Muscle of leg (tissue), 11 donors: ENCODE measurements around the gene SEC16A. TPM values are rescaled to one million over a fixed set of nuclear protein-coding genes. Genes with fewer than 3 reads are reported as not detected.

Source experiments
- DNase-seq: peaks from one replicate; pipeline ENCODE4 v3.0.0; 2013
- H3K27ac ChIP-seq: one replicate; pipeline ENCODE4 v1.5.1; 2013; ENCODE audit warnings: mild to moderate bottlenecking, low read length, control low read depth
- H3K27me3 ChIP-seq: one replicate; pipeline ENCODE4 v1.6.1; 2013; ENCODE audit warnings: low read length; ENCODE audit not compliant: control insufficient read depth, insufficient read depth
- H3K36me3 ChIP-seq: one replicate; pipeline ENCODE4 v1.6.1; 2013; ENCODE audit warnings: low read length; ENCODE audit not compliant: control insufficient read depth, insufficient read depth
- H3K4me1 ChIP-seq: one replicate; pipeline ENCODE4 v1.6.1; 2013; ENCODE audit warnings: low read length; ENCODE audit not compliant: control insufficient read depth, insufficient read depth
- H3K4me3 ChIP-seq: one replicate; pipeline ENCODE4 v1.5.1; 2013; ENCODE audit warnings: low read length, control low read depth
- H3K9me3 ChIP-seq: replicated peaks from 2 replicates; pipeline ENCODE4 v1.6.1; 2013; ENCODE audit warnings: low read depth, low read length; ENCODE audit not compliant: control insufficient read depth
- WGBS: methylation state at CpG from one replicate; pipeline ENCODE4 v1.1.5; 2013; ENCODE audit warnings: missing lambda C conversion rate; ENCODE audit not compliant: insufficient coverage; 5-methylcytosine and 5-hydroxymethylcytosine counted together
- polyA plus RNA-seq, 8 donors: library from polyadenylated mRNA; unstranded; fragments of 120-200 nt; gene quantifications; one replicate each; pipeline versions ENCODE4 v1.2.1 to v1.2.3, GENCODE V29; 2013; ENCODE audit warnings: inconsistent platforms in 1 of 8, low replicate concordance in 1 of 8; ENCODE audit not compliant: insufficient read length in 8 of 8, insufficient read depth in 1 of 8
- total RNA-seq: library from RNA; stranded (reverse); fragments of 120-200 nt; gene quantifications from one replicate; pipeline ENCODE4 v1.2.4, GENCODE V29; 2013

Gene SEC16A
- total and polyA plus RNA-seq, 9 donors = 17.9 to 52.7 (median 37.0) TPM

DNA sequence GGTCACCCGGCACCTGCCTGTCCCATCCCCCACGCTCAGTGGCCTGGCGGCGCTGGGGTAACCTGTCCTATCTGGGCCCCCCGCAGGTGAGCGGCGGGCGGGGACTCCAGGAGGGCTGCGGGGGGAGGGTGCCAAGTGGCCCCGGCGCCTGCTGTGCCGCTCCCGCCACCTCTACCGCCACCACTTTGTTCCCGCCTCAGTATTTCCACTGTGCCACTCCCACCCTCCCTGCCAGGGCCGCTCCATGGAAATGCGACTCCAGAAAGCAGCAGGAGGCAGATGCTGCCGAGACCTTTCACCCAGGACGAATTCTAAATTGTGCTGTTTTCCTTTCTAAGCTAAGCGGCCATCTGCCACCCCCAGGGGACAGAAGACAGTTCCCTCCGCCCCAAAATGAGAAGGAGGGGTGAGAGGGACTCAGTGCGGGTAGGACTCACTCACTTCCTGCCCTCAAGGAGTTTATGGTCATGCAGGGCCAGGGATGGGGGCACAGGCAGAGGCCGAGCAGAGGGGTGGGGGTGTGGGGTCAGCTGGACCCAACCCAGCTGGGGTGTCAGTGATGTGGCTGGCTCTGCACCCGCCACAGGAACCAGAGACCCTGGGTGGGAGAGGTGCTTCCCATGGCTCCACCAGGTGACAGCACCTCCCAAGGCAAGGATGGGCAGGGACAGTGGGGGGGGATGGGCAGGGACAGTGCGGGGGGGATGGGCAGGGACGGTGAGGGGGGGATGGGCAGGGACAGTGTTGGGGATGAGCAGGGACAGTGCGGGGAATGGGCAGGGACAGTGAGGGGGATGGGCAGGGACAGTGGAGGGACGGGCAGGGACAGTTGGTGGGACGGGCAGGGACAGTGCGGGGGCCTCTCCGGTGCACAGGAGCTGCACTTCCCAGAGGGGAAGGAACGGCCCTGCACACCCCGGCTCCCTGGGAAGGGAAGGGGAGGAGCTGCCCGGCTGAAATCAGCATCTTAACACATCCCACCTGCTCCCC, 45.2 kb upstream of the SEC16A start:
- H3K9me3 ChIP-seq = no peaks in the 10 kb centered on the region
- peaks cover 98% of the 10 kb centered on the region for H3K4me1 ChIP-seq
- WGBS = 58% methylated on average over 17 of the region's 34 CpGs
- no peaks in the 10 kb centered on the region for H3K27me3 ChIP-seq
- peak; percentile 81 for DNase-seq
- H3K4me3 ChIP-seq = no peak overlapping the region
- H3K27ac ChIP-seq = peak overlapping the region; percentile 96
- H3K36me3 ChIP-seq = peaks cover 13% of the 10 kb centered on the region

DNA sequence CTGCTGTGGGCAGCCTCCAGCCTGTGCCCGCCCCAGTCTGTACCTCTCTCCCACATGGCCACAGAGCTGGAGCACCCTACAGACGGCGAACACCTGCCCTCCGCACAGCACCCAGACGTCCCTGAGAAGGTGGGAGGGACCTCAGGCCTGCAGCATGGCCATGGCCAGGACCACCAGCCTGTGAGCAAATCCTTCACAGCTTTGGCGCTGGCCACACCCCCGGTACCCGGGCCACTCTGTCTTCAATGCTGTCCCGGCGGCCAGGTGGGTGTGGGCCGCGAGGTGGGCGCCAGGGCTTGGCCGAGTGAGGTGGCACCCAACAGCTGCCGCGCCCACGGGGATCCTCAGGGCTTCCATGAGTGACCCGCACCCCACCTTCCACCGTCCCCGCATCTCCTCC, 44.3 kb upstream of the SEC16A start:
- Histone ChIP-seq H3K27me3 (no peaks in the 10 kb centered on the region), H3K4me1 (peaks cover 98% of the 10 kb centered on the region), H3K4me3 (no peak overlapping the region), H3K27ac (peak overlapping the region; percentile 96), H3K36me3 (peaks cover 17% of the 10 kb centered on the region), H3K9me3 (no peaks in the 10 kb centered on the region)
- DNase-seq = no peak
- WGBS = 72% methylated on average over 13 of the region's 20 CpGs

DNA sequence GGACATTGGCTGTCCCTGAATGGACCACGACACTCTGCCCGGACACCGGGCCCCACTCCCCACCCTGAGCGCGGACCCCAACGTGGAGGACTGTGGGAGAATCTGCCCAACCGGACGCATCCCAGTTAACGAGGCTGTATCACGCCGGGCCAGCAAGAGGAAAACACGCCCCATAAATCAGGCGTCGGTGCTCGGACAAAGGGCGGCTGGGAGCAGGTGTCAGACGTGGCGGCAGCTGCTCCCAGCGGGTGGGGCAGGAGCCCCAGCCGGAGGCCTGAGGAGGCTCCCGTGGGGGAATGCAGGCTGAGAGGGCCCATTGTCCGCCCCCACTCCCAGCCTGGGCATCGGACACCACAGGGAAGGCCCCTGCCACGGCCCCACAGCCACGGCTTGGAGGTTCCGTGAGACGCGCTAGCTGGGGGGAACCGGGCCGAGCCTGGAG, 43.8 kb upstream of the SEC16A start:
- H3K36me3 ChIP-seq = peaks cover 19% of the 10 kb centered on the region
- H3K4me1 ChIP-seq = peaks cover 94% of the 10 kb centered on the region
- H3K27ac ChIP-seq = peak overlapping the region; percentile 96
- peak; percentile 79 for DNase-seq
- no peak overlapping the region for H3K4me3 ChIP-seq
- H3K27me3 ChIP-seq = no peaks in the 10 kb centered on the region
- WGBS = 50% methylated on average over 22 of the region's 30 CpGs
- H3K9me3 ChIP-seq = no peaks in the 10 kb centered on the region

DNA sequence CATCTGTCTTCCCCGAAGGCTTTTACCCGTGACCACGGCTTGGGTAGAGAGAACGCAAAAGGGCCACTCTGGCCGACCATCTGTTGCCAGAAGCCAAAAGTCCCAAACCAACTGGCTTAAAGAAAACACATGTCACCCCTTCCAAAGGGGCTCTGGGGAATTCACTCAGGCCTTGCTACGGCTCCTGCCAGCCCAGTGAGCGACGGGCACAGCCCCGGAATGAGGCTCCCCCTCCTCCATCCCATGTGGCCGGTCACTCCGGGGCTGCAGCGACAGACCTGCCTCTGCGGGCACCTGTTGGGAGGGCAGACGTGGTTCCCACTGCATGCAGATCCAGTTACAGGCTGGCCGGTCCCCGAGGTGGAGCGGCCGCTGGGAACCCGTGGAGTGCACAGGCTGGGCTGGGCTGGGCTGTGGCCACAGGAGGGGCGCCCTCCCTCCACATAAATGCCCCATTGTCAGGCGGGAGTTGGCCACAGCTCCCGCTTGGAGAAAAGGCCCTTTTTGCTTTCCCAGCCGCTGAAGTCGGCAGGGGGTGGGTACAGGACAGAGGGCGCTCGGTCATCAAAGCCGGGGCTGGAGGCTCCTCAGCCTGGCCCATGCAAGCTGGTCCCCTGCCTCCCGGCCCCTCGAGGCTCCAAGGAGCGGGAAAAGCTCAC, 43.1 kb upstream of the SEC16A start:
- Histone ChIP-seq H3K4me1 (peaks cover 93% of the 10 kb centered on the region), H3K27ac (peak overlapping the region; percentile 96), H3K27me3 (no peaks in the 10 kb centered on the region), H3K36me3 (peaks cover 26% of the 10 kb centered on the region), H3K4me3 (no peak overlapping the region), H3K9me3 (no peaks in the 10 kb centered on the region)
- peak; percentile 83 for DNase-seq
- WGBS = 58% methylated on average over 21 of the region's 30 CpGs

DNA sequence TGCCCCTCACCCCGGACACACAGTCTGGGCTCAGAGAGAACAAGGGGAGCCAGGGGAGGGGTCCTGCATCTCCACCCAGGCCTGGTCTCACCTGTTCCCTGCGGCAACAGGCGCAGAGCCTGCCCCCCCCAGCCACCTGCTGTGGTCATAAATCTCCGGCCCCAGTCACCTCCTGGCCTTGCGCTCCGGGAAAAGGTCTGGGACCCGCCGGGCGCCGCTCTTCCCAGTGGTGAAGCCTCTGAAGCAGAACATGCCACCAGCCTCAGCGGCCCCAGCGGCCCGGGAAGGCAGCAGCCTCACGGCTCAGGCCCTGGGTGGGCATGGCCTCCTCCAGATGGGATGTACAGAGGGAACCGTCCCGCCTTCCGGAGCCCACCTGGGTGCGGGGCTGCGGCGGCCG, 42.4 kb upstream of the SEC16A start:
- Histone ChIP-seq H3K4me1 (peaks cover 86% of the 10 kb centered on the region), H3K36me3 (peaks cover 32% of the 10 kb centered on the region), H3K27ac (peak overlapping the region; percentile 96), H3K27me3 (no peaks in the 10 kb centered on the region), H3K9me3 (no peaks in the 10 kb centered on the region), H3K4me3 (no peak overlapping the region)
- peak; percentile 68 for DNase-seq
- WGBS = 68% methylated on average over 11 of the region's 21 CpGs

DNA sequence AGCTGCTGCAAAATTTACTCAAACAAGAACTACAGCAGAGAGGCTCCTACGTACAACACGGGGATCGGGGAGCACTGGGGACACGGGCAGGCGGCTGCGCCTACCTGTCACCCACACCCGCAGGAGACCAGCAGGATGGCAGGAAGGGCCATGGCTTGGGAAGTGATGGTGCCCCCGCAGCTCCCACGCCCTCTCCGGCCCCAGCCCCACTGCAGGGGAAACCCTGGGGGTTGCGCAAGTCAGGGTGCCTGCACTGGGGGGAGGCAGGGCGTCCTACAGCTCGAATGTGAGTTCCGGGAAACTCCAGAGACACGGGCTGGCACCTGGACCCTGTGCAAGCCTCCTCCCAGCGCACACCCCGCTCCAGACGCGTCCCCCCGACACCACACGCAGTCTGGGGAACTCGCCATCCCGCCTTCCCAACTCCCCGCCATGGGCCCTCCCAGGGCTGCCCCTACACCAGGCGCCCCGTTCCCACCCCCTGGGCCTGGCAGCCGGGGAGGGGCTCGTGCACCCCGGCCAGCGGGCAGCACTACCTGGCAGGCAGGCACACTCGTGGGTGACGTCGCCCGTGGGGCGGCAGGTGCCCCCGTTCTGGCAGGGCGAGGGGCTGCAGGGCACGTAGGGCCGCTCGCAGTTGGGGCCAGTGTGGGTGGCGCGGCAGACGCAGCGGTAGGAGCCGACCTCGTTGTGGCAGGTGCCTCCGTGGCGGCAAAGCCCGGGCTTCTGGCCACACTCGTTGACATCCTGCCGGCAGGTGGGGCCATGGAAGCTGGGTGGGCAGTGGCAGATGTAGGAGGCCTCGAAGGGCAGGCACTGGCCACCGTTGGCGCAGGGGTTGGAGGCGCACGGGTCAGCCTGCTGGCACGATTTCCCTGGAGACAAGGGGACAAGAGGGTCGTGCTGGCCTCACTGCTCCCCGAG, 39.7 kb upstream of the SEC16A start:
- H3K27me3 ChIP-seq = no peaks in the 10 kb centered on the region
- 86% methylated on average over 58 of the region's 59 CpGs for WGBS
- H3K27ac ChIP-seq = no peak overlapping the region
- DNase-seq = no peak
- H3K36me3 ChIP-seq = peaks cover 56% of the 10 kb centered on the region
- no peak overlapping the region for H3K4me3 ChIP-seq
- H3K4me1 ChIP-seq = peaks cover 60% of the 10 kb centered on the region
- H3K9me3 ChIP-seq = no peaks in the 10 kb centered on the region

DNA sequence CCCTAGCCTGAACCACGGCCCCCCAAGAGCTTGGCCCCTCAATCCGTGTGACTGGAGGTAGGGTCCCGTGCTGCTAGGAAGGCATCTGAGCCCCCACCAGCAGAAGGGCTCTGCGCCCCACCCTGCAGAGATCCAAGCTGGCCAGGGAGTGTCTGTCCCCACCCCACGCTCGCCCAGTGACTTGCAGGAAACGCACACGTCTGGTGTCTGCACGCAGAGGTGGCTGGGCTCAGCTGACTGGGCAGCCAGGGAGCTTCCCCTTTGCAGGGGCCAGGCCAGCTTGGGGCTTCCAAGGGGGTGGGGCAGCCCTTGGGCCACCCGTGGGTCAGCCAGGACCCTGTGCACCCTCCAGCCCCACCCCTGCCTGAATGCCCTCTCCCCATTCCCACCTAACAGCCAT, 38.7 kb upstream of the SEC16A start:
- Histone ChIP-seq H3K9me3 (no peaks in the 10 kb centered on the region), H3K4me3 (no peak overlapping the region), H3K27me3 (no peaks in the 10 kb centered on the region), H3K27ac (no peak overlapping the region), H3K36me3 (peaks cover 67% of the 10 kb centered on the region), H3K4me1 (peaks cover 50% of the 10 kb centered on the region)
- WGBS = 78% methylated on average over 9 of the region's 10 CpGs
- DNase-seq = peak; percentile 54

DNA sequence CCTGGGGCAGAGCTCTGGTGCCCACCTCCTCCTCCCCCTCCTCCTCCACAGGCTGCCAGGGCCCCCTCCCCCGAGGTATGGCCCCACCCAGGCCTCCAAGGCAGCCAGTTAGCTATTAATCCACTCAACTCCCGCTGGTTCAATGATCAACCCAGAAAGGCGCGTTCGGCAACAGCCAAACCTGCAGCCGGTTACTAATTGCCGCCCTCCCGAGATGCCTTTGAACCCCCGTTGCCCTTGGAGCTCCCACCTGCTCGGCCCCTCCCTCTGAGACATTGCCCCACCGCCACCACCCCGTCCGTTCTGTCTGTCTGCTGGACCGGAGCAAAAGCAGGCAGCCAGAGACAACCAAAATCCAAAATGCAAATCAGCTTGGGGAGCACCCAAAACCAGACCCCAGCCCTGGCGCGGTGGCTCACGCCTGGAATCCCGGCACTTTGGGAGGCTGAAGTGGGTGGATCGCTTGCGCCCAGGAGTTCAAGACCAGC, 37.3 kb upstream of the SEC16A start:
- 83% methylated on average over 11 of the region's 20 CpGs for WGBS
- peaks cover 80% of the 10 kb centered on the region for H3K36me3 ChIP-seq
- H3K4me3 ChIP-seq = no peak overlapping the region
- H3K9me3 ChIP-seq = no peaks in the 10 kb centered on the region
- H3K27me3 ChIP-seq = no peaks in the 10 kb centered on the region
- no peak overlapping the region for H3K27ac ChIP-seq
- peaks cover 35% of the 10 kb centered on the region for H3K4me1 ChIP-seq
- DNase-seq = no peak

DNA sequence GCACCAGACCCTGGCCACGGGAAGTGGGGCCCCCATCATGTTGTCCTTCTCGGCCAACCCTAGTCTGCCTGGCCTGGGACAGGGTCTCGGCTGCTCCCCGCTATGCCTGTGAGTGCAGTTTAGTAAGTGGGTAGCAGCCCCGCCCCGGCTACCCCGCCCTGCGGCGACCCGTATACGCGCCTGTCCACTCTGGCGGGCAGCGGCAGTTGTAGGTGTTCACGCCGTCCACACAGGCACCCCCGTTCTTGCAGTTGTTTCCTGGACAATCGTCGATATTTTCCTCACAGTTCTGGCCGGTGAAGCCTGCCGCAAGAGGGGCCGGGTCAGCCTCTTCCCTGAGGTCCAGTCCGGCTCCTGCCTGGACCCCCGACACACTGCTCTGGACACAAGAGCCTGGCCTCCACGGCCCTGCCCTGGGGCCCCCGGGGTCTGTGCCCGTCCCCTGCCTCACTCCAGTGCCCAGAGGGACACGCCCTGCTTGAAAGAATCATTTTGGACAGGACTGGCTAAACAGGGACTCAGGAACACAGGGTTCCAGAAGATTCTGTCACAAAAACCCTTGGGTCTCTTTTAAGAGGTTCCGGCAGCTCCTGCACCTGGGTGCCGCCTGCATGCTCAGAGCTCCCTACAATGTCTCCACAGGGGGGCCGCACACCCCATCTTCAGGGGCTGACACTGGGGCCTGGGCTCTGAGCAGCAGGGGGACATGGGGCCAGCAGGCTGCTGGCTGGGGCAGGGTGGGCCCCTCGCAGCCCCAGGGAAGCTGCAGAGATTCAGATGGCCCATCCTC, 36.6 kb upstream of the SEC16A start:
- H3K36me3 ChIP-seq = peaks cover 85% of the 10 kb centered on the region
- no peaks in the 10 kb centered on the region for H3K9me3 ChIP-seq
- H3K27ac ChIP-seq = no peak overlapping the region
- DNase-seq = no peak
- WGBS = 85% methylated on average over 29 of the region's 32 CpGs
- no peak overlapping the region for H3K4me3 ChIP-seq
- peaks cover 30% of the 10 kb centered on the region for H3K4me1 ChIP-seq
- H3K27me3 ChIP-seq = no peaks in the 10 kb centered on the region
